ENCODE data around the gene P3H2.

DNA sequence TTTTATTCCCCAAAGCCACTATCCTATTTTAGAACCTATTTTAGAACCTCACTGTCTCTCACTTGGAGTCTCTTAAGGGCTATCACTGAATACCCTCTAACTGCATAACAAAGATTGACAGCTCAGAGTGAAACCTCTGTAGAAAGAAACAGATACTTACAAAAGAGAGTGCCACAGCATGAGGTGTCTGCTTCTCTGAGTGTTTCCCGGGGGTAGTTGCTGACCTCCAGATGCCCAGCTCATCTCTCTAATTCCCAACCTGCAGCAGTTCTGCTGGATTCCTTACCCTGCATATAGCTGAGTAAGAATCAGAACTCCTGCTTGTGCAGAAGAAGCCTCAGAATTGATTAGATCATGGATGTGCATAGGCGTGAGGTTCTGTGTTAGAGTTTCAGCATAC, 34.5 kb downstream of the P3H2 start:
- no peak for TF ChIP-seq CTCF (IDR thresholded peaks at IDR 0.05; ENCODE audit: poor library complexity)
- no peak for TF ChIP-seq EZH2 (IDR thresholded peaks at IDR 0.05; ENCODE audit: borderline replicate concordance)
- TF ChIP-seq EZH2phosphoT487 (IDR thresholded peaks at IDR 0.05; ENCODE audit: low read depth, severe bottlenecking, unreplicated experiment) = no peak

Data from hepatocyte (in vitro differentiated cells).